ENCODE results near the gene ZFR2. TPM values are rescaled to one million over a fixed set of nuclear protein-coding genes. Genes with fewer than 3 reads are reported as not detected.

ZFR2 gene
- total RNA-seq, 1 experiment from 2014 or later: not detected

DNA sequence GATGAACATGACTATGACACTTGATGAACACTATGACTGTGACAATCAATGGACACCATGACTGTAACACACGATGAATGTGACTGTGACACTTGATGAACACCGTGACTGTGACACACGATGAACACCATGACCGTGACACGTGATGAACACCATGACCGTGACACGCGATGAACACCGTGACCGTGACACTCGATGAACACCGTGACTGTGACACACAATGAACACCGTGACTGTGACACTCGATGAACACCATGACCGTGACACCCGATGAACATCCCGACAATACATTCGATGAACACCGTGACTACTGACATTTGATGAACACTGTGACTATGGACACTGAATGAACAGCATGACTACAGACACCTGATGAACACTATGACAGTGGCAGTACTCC lies 30.9 kb downstream of the ZFR2 start:
- DNase-seq (ENCODE audit: low read depth): no peak

GRCh38 chr19:3837332-3837731 lies 31.5 kb downstream of the ZFR2 start:
- no peak for DNase-seq (ENCODE audit: low read depth)

DNA sequence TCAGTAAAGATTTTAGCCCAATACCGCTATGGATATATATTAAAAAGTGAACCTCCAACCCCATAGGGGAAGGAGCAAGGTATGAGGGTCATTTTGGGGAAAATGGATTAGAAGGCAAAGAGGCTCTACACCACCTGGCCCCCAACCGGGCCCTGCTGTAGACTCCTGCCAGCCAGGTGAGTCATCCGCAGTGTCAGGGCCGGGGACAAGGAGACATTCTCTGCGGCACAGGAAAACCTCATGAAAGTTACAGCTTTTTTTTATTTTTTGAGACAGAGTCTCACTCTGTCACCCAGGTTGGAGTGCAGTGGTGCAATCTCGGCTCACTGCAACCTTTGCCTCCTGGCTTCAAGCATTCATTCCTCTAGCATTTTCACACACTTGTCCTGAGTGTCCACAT lies 32.0 kb downstream of the ZFR2 start:
- no peak for DNase-seq (ENCODE audit: low read depth)

DNA sequence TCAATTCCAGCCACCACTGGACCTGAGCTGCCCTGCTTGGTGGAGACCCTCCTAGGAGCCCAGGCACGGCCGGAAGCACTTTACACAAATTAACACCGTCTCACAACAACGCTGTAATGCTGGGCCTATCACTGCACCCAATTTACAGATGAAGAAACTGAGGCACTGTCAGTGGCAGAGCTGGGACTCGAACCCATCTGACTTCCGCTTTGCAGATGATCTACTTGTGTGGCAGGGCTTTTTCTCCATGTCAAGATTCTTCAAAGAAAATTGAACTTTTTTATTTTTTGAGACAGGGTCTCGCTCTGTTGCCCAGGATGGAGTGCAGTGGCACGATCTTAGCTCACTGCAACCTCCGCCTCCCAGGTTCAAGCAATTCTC lies 33.8 kb downstream of the ZFR2 start:
- no peak for DNase-seq (ENCODE audit: low read depth)

GRCh38 chr19:3834349-3835054 lies 34.3 kb downstream of the ZFR2 start:
- DNase-seq (ENCODE audit: low read depth): no peak

- DNase-seq (ENCODE audit: low read depth): no peak
Observed at GRCh38 chr19:3833578-3834348, 35.1 kb downstream of the ZFR2 start.

DNA sequence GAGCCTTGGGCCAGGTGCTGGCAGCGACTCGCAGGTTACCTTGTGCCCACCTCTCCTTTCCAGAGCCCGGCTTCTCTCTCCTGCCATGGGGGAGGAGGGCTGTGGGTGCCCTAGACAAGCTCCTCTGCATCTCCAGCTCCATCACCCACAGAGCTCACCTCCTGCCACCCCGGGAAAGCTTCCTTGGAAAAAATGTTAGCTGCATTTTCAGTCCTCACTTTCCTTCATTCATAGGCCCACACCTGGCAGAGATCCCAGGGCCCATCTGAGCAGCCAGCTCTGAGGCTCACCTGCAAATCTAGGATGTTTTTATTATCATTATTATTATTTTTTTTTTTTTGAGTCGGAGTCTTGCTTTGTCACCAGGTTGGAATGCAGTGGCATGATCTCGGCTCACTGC lies 36.8 kb downstream of the ZFR2 start:
- no peak for DNase-seq (ENCODE audit: low read depth)

DNA sequence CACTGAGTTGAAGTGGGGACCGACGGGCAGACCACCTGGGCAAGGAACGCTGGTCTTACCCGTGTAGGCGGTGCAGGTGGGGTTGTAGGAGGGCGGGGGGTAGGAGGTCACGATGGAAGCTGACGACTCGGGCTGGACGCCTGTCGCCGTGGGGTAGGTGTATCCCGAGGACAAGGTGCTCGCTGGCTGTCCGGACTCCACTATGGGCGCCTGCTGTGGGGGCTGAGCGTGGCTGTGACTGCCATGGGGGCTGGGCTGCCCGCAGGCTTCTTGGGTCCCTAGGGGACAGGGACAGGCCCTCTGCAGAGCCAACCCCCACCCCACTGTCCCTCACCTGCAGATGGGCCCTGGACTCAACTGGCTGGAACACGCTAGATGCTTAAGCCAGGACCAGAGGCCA lies 37.2 kb downstream of the ZFR2 start:
- DNase-seq (ENCODE audit: low read depth): no peak

GRCh38 chr19:3830621-3831589 lies 37.9 kb downstream of the ZFR2 start:
- no peak for DNase-seq (ENCODE audit: low read depth)

GRCh38 chr19:3827306-3827705 lies 41.5 kb downstream of the ZFR2 start:
- DNase-seq (ENCODE audit: low read depth): no peak

GRCh38 chr19:3826163-3826562 lies 42.7 kb downstream of the ZFR2 start:
- DNase-seq (ENCODE audit: low read depth): no peak

GRCh38 chr19:3825286-3825956 lies 43.4 kb downstream of the ZFR2 start:
- no peak for DNase-seq (ENCODE audit: low read depth)

GRCh38 chr19:3823350-3823713 lies 45.5 kb downstream of the ZFR2 start:
- DNase-seq (ENCODE audit: low read depth): no peak

DNA sequence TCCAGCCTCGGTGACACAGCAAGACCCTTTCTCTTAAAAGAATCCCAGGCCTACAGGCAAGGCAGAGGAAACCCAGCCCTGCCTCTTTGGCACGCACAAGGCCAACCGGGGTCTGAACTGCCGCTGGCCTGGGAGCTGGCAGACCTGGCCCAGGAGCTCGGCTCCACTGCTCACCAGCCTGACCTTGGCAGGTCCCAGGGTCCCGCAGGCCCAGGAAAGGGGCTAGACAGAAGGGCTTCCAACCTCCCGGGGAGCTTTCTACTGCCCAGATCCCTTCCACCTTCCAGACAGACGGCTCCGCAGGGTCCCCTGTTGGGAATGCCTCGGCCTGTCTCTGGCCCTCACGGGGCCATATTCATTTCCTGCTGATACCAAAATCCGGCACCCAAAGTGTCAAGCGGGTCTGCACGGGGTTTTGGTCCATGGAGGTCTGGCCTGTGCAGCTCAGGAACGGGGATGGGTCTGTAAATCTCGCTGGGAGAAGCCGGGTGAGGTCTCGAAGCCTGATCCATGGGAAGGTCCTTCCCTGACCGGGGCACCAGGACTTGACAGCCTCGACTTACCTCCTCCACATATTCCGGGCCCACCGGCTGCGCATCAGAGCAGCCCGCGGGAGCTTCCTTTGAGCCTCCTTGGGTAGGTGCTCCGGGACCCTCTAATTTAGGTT lies 46.0 kb downstream of the ZFR2 start:
- DNase-seq (ENCODE audit: low read depth): no peak

DNA sequence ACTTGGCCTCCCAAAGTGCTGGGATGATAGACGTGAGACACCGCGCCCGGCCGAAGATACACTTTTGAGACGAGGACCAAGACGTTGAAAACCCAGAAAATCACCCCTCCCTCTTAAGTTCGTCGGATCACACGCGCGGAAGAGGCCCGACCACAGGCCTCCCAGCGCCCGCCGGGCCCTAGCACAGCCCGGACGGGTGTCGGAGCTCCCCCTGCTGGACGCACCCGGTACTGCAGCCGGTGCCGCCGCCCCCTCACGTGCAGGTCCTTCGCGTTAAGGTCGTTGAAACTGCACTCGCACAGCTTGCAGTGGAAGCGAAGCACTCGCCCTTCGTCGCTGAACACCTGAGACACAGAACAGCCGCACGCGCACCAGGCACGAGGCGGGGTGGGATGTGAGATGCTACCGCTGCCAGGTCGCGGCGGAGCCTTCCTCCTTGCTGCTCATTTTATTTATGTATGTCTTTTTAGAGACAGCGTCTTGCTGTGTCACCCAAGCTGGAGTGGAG lies 46.9 kb downstream of the ZFR2 start:
- no peak for DNase-seq (ENCODE audit: low read depth)

- peak; percentile 49 for DNase-seq (ENCODE audit: low read depth)
Observed at GRCh38 chr19:3821156-3821555, 47.7 kb downstream of the ZFR2 start.

DNA sequence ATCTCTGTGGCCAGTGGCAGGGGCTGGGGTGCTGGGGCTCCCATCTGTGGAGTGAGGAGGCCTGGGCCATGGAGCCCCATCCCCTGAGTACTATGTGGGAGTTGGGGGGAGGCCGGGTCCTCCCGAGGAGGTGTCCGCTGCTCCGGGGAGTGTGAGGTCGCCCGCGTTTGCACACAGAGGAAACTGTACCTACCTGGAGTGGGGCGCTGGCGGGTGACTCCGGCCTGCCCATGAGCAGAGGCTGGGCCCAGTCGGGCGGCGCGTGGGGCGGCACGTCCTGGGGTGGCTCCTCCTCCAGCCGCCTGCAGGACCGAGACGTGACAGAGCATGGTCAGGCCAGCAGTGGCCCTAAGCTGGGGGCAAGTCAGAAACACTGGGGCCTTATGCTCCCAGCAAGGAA lies 48.8 kb downstream of the ZFR2 start:
- DNase-seq (ENCODE audit: low read depth): no peak

- DNase-seq (ENCODE audit: low read depth): no peak
Observed at GRCh38 chr19:3818918-3819317, 49.9 kb downstream of the ZFR2 start.

- peak; percentile 69 for DNase-seq (ENCODE audit: low read depth)
Observed at GRCh38 chr19:3818466-3818865, 50.4 kb downstream of the ZFR2 start.

DNA sequence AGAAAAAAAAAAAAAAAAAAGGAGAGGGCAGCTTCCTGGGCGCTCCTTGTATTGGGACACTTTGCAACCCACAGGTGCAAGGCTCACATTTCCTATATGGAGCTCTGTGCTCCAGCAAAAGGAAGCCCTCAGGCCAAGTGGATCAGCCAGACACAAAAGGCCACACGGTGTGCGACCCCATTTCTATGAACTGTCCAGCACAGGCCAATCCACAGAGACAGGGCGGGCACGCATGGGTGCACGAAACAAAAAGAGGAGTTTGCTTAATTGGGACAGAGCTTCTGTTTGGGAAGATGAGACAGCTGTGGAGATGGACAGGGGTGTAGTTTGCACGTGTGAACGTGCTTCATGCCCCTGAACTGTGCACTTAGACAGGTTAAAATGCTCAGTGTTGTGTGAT lies 51.1 kb downstream of the ZFR2 start:
- DNase-seq (ENCODE audit: low read depth): no peak

Measured in M059J (cell line).